Head of caudate nucleus (tissue), 42 donors: ENCODE results near the gene GJC1.
A peak's percentile ranks its signal among the peaks of the same experiment; 100 is the strongest.
"Not testable (repeated sequence)": the region's sequence is repeated elsewhere in the genome, so short reads cannot be mapped to it uniquely, and the experiment has no call there.

Experiments used
- DNase-seq, 42 donors: peaks; one replicate each; pipeline versions ENCODE4 v3.0.0 to v3.0.0-alpha.2; 2020 to 2021; ENCODE audit warnings: mixed read lengths in 7 of 42
- intact Hi-C: fragments of 100-400 bp; cut with DNase I; formaldehyde crosslinking; loops from one replicate; pipeline ENCODE4 v1.15.0; 2022

GJC1 gene

DNA sequence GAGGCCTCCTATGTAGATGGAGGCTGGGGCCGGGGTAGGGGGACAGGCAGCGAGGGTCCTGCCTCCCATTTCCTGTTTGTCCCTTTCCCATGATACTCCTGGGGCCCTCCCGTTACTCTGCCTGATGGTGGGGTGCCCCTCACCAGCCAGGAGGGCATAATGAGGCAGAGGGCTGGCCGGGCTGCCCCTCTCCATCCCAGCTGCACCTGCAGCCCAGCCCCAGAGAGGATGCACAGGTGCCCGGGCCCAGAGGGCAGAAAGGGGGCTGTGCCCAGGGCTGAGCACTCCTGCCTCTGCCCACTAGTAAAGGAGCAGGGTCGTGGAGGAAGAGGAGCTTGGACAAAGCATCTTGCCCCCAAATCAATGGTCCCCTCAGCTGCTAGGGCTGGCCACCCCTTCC is 60.9 kb downstream of the GJC1 start:
- no peak for DNase-seq
- intact Hi-C loops: no loop called here

DNA sequence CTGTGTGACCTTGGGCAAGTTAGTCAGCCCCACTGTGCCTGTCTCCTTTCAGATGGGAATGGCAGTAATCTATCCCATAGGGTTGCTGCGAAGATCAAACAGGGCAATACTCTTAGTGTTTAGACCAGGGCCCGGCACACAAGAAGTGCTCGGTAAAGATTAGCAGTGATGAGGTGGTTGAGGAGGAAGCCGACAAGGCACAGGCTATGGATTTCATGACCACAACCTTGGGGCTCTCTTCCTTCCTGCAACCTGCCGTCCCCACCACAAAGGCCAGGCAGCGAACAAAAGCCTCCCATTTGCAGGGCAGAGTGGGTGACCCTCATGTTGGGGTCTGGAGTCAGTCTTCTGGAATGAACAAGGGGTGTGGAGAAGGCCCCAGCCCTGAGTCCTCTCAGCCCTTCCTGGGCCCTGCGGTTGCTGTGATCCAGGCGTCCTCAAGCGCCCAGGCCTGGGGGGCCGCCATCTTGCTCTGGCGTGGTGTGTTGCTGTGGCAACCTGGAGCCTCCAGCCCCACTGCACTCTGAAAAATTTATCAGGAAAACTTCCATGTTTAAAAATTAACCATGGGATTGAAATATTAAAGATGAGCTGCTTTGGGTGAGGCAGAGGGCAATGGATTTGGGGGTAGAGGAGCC is 61.5 kb downstream of the GJC1 start:
- intact Hi-C loops: no loop called here
- DNase-seq: no peak

GRCh38 chr17:44767493-44767892 is 62.6 kb downstream of the GJC1 start:
- intact Hi-C loops: no loop called here
- no peak for DNase-seq

DNA sequence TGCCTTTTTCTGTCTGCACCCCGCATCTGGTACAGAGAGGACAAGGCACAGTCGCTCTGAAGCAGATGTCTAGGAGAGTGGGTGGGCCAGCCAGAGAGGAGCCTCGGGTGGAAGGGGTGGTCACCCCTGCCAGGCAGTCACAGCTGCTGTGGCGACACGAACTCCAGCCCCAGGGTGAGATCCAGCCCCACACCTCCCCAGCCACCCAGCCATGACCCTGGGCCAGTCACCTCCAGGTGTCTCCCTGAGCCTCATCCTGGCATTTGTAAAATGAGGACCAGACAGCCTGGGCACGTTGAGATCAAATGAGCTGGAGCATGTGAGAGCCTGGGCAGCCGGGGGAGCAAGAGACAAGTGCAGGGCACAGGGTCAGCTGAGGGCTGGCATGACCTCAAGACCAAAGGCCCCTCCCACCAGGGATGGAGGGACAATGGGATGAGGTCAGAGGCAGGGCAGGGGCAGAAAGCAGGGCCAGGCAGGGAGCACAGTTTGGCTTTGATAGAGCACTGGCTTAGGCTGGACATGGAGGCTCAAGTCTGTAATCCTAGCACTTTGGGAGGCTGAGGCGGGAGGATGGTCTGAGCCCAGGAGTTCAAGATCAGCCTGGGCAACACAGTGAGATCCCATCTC is 63.6 kb downstream of the GJC1 start:
- intact Hi-C loops: no loop called here
- peak in 37 of 42 donors; percentile 19 to 85 (median 51) for DNase-seq

- intact Hi-C loops: no loop called here
- no peak for DNase-seq
These were observed 64.1 kb downstream of the GJC1 start for GRCh38 chr17:44765965-44766364.

- intact Hi-C loops: no loop called here
- no peak for DNase-seq
These were observed 66.9 kb downstream of the GJC1 start for GRCh38 chr17:44763170-44763569.

DNA sequence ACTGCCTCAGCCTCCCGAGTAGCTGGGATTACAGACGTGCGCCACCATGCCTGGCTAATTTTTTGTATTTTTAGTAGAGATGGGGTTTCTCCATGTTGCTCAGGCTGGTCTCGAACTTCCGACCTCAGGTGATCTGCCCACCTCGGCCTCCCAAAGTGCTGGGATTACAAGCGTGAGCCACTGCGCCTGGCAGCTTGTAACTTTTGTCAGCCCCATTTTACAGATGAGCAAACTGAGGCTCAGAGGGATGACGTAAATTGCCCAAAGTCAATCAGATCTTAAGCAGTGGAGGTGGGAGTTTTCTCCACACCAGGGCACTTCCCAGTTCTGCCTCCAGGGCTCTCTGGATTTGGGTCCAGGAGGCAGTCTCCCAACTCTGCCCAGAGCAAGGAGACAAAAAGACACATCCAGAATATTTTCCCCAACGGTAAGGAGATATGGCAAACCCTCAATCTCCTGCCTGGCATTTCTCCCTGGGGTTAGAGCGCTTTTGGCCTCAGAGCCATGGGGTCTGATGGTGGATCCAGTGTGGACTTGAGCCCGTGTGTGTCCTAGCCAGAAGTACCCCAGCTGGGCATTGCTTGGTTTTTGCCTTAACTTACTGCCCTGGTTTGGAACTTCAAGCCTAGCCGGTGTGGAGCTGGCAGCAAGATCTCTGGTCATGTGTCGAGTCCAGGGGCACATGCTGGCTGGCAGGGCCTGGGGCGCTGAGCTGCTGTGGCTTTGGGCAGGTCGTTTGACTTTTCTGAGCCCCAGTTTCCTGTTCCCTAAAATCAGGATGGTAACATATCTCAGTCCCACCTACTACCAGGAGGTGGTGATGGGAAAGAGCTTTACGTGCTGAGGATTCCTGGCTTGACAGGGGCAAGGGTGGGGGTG is 67.9 kb downstream of the GJC1 start:
- intact Hi-C loops: no loop called here
- DNase-seq: no peak

DNA sequence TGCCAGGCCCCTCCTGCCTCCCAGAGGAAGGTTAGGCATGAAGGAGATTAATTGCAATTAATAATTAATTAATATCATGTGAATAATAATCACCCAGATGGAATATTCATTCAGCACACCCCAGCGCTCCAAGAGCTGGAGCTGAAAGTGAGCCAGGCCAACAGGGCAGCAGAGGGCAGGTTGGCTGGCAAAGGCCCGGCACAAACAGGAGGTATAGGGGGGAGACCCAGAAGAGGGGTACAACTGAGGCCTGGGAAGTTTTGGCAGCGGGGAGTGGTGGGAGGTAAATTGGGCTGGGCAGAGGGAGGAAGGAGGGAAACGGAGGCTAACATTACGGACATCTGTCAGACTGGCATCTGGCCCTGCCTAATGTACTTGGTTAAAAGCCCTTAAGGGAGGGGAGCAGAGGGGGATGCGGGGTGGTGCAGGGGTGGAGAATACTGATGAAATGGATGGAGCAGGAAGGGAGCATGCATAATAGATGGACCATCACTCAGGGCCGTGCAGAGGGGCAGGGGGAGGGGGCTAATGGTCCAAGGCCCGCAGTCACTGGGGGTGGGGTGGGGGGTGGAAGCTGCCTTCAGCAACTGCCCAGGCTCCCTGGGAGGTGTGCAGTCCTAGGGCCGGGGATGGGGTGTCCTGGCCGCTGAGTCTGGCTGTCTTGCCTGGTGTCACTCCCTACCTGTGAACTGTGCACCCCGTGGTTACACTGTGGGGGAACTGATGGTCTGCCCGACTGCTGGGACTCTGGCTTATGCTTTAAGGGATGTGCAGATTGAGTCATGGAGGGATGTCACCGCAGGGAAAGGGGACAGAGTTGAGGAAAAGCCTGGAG is 69.4 kb downstream of the GJC1 start:
- no peak for DNase-seq
- intact Hi-C loops: no loop called here

DNA sequence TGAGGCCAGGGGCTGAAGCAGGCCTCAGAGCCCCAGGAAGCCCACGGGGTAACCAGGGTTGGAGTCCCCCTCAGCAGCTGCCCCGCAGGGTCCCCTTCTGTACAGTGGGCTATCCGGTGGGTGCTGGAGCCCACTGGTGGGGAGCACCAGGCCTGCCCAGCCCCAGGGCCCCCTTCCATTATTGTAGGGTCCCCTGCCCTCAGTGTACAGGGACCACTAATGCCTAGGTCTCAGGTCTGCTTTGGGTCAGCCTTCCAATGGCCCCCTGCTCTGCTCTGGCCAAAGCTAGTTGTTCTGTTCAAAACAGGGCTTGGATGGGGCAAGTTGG is 70.2 kb downstream of the GJC1 start:
- intact Hi-C loops: no loop called here
- DNase-seq: no peak

DNA sequence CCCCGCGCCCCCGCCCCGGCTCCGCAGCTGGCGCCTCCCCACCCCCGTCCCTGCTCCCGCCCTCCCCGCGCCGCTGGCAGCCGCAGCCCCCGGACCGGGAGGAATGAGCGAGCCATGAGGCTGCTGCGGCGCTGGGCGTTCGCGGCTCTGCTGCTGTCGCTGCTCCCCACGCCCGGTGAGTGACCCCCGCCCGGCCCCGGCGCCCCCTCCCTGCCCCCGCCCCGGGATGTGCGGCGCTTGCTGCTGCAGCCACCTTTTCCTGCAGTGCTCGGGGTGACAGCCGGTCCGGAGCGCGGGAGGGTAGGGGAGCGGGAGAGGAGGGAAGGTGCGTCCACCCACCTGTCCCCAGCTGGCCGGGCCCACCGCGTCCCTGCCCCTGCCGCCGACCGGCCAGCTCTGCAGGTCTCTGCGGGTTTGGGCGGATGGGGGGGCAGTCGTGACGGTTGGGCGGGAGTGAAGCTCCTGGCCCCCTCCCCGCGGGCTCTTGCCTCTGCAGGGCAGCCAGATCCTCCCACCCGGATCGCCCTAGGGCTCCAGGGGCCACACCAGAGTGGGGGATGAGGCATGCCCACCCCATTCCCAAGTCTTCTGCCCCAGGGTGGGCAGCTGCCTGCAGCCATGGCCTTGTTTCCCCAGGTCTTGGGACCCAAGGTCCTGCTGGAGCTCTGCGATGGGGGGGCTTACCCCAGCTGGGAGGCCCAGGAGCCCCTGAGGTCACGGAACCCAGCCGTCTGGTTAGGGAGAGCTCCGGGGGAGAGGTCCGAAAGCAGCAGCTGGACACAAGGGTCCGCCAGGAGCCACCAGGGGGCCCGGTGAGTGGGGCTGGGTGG is 70.8 kb downstream of the GJC1 start:
- intact Hi-C loops: no loop called here
- peak in 6 of 42 donors; percentile 22 to 39 (median 32) for DNase-seq

- peak in 3 of 42 donors; percentile 10 to 45 (median 32) for DNase-seq
- intact Hi-C loops: no loop called here
These were observed 71.5 kb downstream of the GJC1 start, which contains the start of gene ADAM11 for GRCh38 chr17:44758414-44759085. TSS of gene ADAM11 (plus strand) at chr17:44758988. CDS start at chr17:44759200, 212 bp downstream.

- intact Hi-C loops: no loop called here
- DNase-seq: no peak
These were observed 72.1 kb downstream of the GJC1 start for GRCh38 chr17:44757918-44758413.

DNA sequence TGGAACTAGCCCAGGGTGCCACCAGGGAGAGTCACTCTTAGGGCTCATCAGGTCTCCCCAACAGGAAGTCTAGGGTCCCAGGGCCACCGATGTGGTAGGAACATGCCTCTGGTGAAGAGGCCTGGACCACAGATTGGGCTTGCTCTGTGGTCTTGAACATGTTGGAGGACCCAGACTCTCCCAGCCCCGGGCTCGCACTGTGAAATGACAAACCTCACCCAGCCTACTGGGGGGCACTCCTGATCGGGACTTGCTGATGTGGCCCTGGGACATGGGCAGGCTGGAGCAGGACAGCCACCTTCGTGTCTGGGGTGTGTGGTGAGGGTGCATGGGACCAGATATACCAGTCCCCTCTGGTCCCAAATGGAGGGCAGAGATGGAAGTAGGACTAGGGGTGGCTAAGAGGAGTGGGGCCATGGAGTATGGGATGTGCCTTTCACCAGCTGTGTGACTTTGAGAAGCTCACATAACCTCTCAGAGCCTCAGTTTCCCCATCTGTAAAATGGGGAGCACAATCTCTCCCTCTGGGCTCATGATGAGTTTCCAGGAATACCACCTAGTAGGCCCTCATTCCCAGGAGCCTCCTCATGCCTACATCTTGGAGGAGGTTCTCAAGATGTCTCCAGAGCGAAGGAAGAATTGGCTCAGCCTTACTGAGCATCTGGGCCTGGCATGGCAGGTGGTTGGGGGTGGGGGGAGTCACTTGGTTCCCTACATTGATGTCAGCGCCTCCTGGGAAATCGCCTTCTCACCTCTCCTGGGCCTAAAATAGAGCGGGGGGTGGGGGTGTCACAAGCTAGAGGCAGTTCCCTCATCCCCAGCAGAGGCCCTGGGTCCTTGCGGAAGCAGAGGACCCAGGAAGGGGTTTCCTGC is 72.8 kb downstream of the GJC1 start:
- DNase-seq: no peak
- intact Hi-C loops: no loop called here

- intact Hi-C loops: not testable (repeated sequence)
These were observed 74.9 kb downstream of the GJC1 start for GRCh38 chr17:44755180-44755579.

GRCh38 chr17:44754276-44754675 is 75.8 kb downstream of the GJC1 start:
- no peak for DNase-seq

More at GRCh38 chr17:44755180-44755579, 74.9 kb downstream of the GJC1 start:
- not testable (repeated sequence) for DNase-seq

GRCh38 chr17:44752953-44753861 is 76.9 kb downstream of the GJC1 start:
- no peak for DNase-seq
- intact Hi-C loops: no loop called here

More at GRCh38 chr17:44754276-44754675, 75.8 kb downstream of the GJC1 start:
- intact Hi-C loops: no loop called here
